ENCODE data around the gene CGB8. TPM values are rescaled to one million over a fixed set of nuclear protein-coding genes. Genes with fewer than 3 reads are reported as not detected.

The CGB8 gene
- total and polyA plus RNA-seq, 2 of the 8 experiments (the other 6 are each of a cell fraction or from before 2014, with no cell fraction given) = 0.09 TPM; not detected in 1

DNA sequence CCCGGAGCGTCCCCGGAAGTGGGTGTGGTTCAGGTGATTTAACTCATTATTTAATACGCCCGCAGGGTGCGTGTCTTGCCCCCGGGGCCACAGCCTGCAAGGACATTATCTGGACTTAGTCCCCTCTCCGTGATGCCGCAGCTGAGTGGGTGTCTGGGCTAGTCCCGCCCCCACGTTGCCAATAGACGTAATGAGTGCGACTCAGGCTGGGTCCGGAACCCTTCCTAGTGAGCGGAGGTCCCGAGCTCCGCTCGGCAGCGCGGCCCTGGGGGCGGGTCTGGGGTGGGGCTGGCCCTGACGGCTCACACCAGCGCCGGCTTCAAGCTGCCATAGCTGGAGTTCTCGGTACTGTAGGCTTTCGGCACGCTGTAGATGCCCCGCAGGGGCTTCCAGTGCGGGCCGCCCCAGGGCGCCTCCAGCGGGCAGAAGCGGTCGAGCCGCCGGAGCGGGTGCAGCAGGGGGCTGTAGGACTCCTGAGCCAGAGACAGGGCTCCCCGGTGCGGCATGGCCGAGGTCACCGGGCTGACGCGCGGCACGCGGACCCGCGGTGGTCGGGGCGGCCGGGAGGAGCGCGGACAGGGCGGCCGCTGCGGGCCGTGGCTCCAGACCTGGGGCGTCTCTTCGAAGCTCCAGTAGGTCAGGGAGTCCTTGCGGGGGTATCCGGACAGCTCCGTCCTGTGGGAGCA lies 31.1 kb downstream of the CGB8 start:
- H3K56ac ChIP-seq (replicated peaks; ENCODE audit: insufficient read length, low read depth, low read length) = no peak overlapping the region
- no peaks in the 10 kb centered on the region for H3K79me2 ChIP-seq (ENCODE audit: control insufficient read depth in 1 of 2, insufficient read depth in 2 of 2, low read length in 2 of 2)
- no peak overlapping the region for H4K5ac ChIP-seq (ENCODE audit: insufficient read length, low read depth, low read length)
- H3K79me1 ChIP-seq (ENCODE audit: low read depth, low read length) = no peaks in the 10 kb centered on the region
- FAIRE-seq = no peak
- no peak overlapping the region for H3K23ac ChIP-seq (ENCODE audit: insufficient read length)
- peaks cover 0 to 2% of the 10 kb centered on the region in 2 experiments for H4K20me1 ChIP-seq (replicated peaks in 1 of 2; ENCODE audit: control insufficient read depth in 1 of 2, insufficient read depth in 2 of 2, low read length in 2 of 2)
- H3K9me3 ChIP-seq (ENCODE audit: insufficient read depth in 2 of 2, low read depth in 1 of 2, low read length in 1 of 2) = no peaks in the 10 kb centered on the region
- H3K27ac ChIP-seq (ENCODE audit: low read depth, low read length) = no peak overlapping the region
- 8% methylated on average over 38 of the region's 62 CpGs; no CpG with 5 or more reads in 1 of the 2 experiments for WGBS, 2 experiments (ENCODE audit: extremely low coverage in 1 of 2, insufficient coverage in 1 of 2, insufficient read length in 1 of 2, insufficient replicate concordance in 2 of 2, low coverage in 1 of 2, low lambda C conversion rate in 2 of 2, missing lambda C conversion rate in 1 of 2)
- H2BK120ac ChIP-seq (replicated peaks; ENCODE audit: low read depth, low read length) = no peak overlapping the region
- no peak overlapping the region for H3K9ac ChIP-seq (replicated peaks in 1 of 4; ENCODE audit: extremely low read depth in 1 of 4, low read depth in 3 of 4, low read length in 3 of 4)
- H3K14ac ChIP-seq (ENCODE audit: insufficient read length) = no peak overlapping the region
- ChIA-PET POLR2A (ENCODE audit: partially characterized antibody) (interaction anchor here (0.6 to 1.5 kb wide), 6 partner anchors 8 to 51 kb away, joined by 3 to 4 read pairs (median 3); partner anchors contain the start of gene RUVBL2), CTCF (ENCODE audit: partially characterized antibody) (interaction anchor here (0.7 to 8.1 kb wide), 6 partner anchors 9 to 229 kb away, joined by 3 to 46 read pairs (median 4); no protein-coding TSS in a partner anchor)
- no peak overlapping the region for H2BK20ac ChIP-seq (ENCODE audit: low read length)
- H4K91ac ChIP-seq (replicated peaks; ENCODE audit: insufficient read length, low read length) = no peak overlapping the region
- peaks cover 0 to 17% (median 8%) of the 10 kb centered on the region in 4 experiments; a peak in 5 of 7 replicates for H3K4me1 ChIP-seq (replicated peaks in 1 of 4; ENCODE audit: control insufficient read depth in 3 of 4, insufficient read depth in 4 of 4, low read length in 3 of 4)
- peaks cover 5 to 19% (median 10%) of the 10 kb centered on the region in 4 experiments; a peak in 7 of 8 replicates for H3K36me3 ChIP-seq (ENCODE audit: control insufficient read depth in 2 of 4, insufficient read depth in 4 of 4, low read length in 3 of 4)
- peaks cover 6% of the 10 kb centered on the region; the same call in 1 of the 2 replicates for H3K23me2 ChIP-seq (ENCODE audit: low read depth, low read length)
- H3K18ac ChIP-seq (ENCODE audit: extremely low read depth, low read length) = no peak overlapping the region; the same call in 1 of the 2 replicates
- H3K4ac ChIP-seq (replicated peaks; ENCODE audit: insufficient read length, low read depth, low read length) = no peak overlapping the region
- peaks cover 0 to 15% (median 12%) of the 10 kb centered on the region in 4 experiments; a peak in 6 of 7 replicates for H3K27me3 ChIP-seq (replicated peaks in 1 of 4; ENCODE audit: control insufficient read depth in 3 of 4, extremely low read depth in 1 of 4, insufficient read depth in 3 of 4, low read length in 3 of 4)
- no peak overlapping the region for H2AK5ac ChIP-seq (ENCODE audit: low read depth, low read length)
- H3K4me3 ChIP-seq (ENCODE audit: extremely low read depth in 1 of 4, insufficient read depth in 2 of 4, low read depth in 3 of 4, low read length in 4 of 4) = peak overlapping the region; percentile 27 to 68 (median 40)
- H3K4me2 ChIP-seq (ENCODE audit: insufficient read depth in 1 of 2, low read depth in 2 of 2, low read length in 2 of 2) = peak overlapping the region; percentile 78 to 82
- H2BK12ac ChIP-seq (ENCODE audit: low read depth, low read length) = no peak overlapping the region
- no peak overlapping the region for H2BK15ac ChIP-seq (ENCODE audit: low read length)
- H2BK5ac ChIP-seq (ENCODE audit: low read depth, low read length) = no peak overlapping the region
- no peak overlapping the region for H4K8ac ChIP-seq (ENCODE audit: extremely low read depth, insufficient read depth, low read length)
- H2AFZ ChIP-seq (ENCODE audit: low read length) = no peak overlapping the region
- peak in 1 of 2 experiments; percentile 78 for DNase-seq (ENCODE audit: low read depth in 1 of 2, low spot score in 2 of 2)
- TF ChIP-seq, protein P1, sequence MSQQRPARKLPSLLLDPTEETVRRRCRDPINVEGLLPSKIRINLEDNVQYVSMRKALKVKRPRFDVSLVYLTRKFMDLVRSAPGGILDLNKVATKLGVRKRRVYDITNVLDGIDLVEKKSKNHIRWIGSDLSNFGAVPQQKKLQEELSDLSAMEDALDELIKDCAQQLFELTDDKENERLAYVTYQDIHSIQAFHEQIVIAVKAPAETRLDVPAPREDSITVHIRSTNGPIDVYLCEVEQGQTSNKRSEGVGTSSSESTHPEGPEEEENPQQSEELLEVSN (IDR thresholded peaks at IDR 0.05) = peak; percentile 64
- TF ChIP-seq EP300 (IDR thresholded peaks at IDR 0.05; ENCODE audit: borderline replicate concordance in 1 of 2, low read depth in 2 of 2, low read length in 2 of 2) (no peak), SP1 (IDR thresholded peaks at IDR 0.05; ENCODE audit: low read depth, low read length) (no peak), MAFK (IDR thresholded peaks at IDR 0.05; ENCODE audit: low read depth, low read length) (no peak), CREB1 (IDR thresholded peaks at IDR 0.05) (peak; percentile 85), KDM4A (IDR thresholded peaks at IDR 0.05; ENCODE audit: low read depth, low read length, severe bottlenecking) (peak; percentile 65), POU5F1 (IDR thresholded peaks at IDR 0.05; ENCODE audit: low read depth, low read length) (no peak)
- TF ChIP-seq, protein P2, sequence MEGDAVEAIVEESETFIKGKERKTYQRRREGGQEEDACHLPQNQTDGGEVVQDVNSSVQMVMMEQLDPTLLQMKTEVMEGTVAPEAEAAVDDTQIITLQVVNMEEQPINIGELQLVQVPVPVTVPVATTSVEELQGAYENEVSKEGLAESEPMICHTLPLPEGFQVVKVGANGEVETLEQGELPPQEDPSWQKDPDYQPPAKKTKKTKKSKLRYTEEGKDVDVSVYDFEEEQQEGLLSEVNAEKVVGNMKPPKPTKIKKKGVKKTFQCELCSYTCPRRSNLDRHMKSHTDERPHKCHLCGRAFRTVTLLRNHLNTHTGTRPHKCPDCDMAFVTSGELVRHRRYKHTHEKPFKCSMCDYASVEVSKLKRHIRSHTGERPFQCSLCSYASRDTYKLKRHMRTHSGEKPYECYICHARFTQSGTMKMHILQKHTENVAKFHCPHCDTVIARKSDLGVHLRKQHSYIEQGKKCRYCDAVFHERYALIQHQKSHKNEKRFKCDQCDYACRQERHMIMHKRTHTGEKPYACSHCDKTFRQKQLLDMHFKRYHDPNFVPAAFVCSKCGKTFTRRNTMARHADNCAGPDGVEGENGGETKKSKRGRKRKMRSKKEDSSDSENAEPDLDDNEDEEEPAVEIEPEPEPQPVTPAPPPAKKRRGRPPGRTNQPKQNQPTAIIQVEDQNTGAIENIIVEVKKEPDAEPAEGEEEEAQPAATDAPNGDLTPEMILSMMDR (IDR thresholded peaks at IDR 0.05; ENCODE audit: control extremely low read depth in 1 of 3, insufficient read depth in 1 of 3, low read depth in 1 of 3, low read length in 3 of 3) = peak; percentile 8 to 35 (median 32)

Data from H1 (cell line).